Endothelial cell of umbilical vein (primary cell): ENCODE results near the gene DUSP19. TPM values are rescaled to one million over a fixed set of nuclear protein-coding genes. Genes with fewer than 3 reads are reported as not detected.

ENCODE experiments used
- BruUV-seq: library from RNA; stranded (reverse); fragments of 400-500 nt; replicated peaks from 2 replicates; lab custom pipeline; 2021; lab: Mats Ljungman, UMichigan
- CTCF ChIA-PET: fragments of 300-600, 350-600 bp; sonication (Branson Sonifier 250); formaldehyde crosslinking; loops from one replicate; lab custom pipeline; 2021; ENCODE audit warnings: antibody characterized with exemption, inconsistent platforms; lab: Charles Lee
- POLR2A ChIA-PET: fragments of 300-600, 350-600 bp; sonication (Branson Sonifier 250); formaldehyde crosslinking; loops from one replicate; lab custom pipeline; 2021; ENCODE audit warnings: antibody characterized with exemption, inconsistent platforms; lab: Charles Lee
- DNase-seq: peaks from one replicate; pipeline ENCODE4 v3.0.0-alpha.2; 2011; ENCODE audit warnings: low read depth, low spot score
- FAIRE-seq: peaks from 2 replicates; lab custom pipeline; 2011; peaks lifted over from hg19 to GRCh38; lab: Jason Lieb, UNC
- H2AFZ ChIP-seq: 2 replicates; pipeline ENCODE4 v1.6.0; 2012; ENCODE audit warnings: low read depth, low read length, control low read depth, inconsistent platforms
- H3K27ac ChIP-seq: 2 replicates; pipeline ENCODE4 v1.5.1; 2011; ENCODE audit warnings: low read depth, mild to moderate bottlenecking, control low read depth, low read length, moderate library complexity; ENCODE audit not compliant: insufficient read depth
- H3K27me3 ChIP-seq, 2 experiments: 2 replicates each; pipeline versions ENCODE4 v1.6.0 to v1.6.1; 2011; ENCODE audit warnings: low read length in 2 of 2, mixed read lengths in 1 of 2; ENCODE audit not compliant: control insufficient read depth in 2 of 2, insufficient read depth in 2 of 2
- H3K36me3 ChIP-seq, 2 experiments: 2 replicates in 1 of 2; 3 replicates in 1 of 2; pipeline ENCODE4 v1.5.1; 2011; ENCODE audit warnings: low read length in 2 of 2, mild to moderate bottlenecking in 1 of 2, moderate library complexity in 1 of 2; ENCODE audit not compliant: control insufficient read depth in 2 of 2, insufficient read depth in 2 of 2; ENCODE audit errors: extremely low read depth in 1 of 2
- H3K4me1 ChIP-seq: 3 replicates; pipeline ENCODE4 v1.5.1; 2011; ENCODE audit warnings: mild to moderate bottlenecking, low read length; ENCODE audit not compliant: control insufficient read depth, insufficient read depth; ENCODE audit errors: extremely low read depth
- H3K4me2 ChIP-seq: 2 replicates; pipeline ENCODE4 v1.6.1; 2011; ENCODE audit warnings: low read length, control low read depth, mixed read lengths; ENCODE audit not compliant: insufficient read depth
- H3K4me3 ChIP-seq, 3 experiments: fragments of 200-600 bp in 1 of 3; sonication (generic), shearing (Covaris generic) in 1 of 3; replicated peaks in 1 of 3; 2 replicates each; pipeline ENCODE4 v1.5.1; 2011 to 2016; ENCODE audit warnings: control low read depth in 3 of 3, low read length in 3 of 3, mild to moderate bottlenecking in 2 of 3, inconsistent platforms in 1 of 3, low read depth in 1 of 3, moderate library complexity in 1 of 3; ENCODE audit not compliant: insufficient read depth in 1 of 3
- H3K79me2 ChIP-seq: 2 replicates; pipeline ENCODE4 v1.6.0; 2012; ENCODE audit warnings: low read length, inconsistent platforms; ENCODE audit not compliant: control insufficient read depth, insufficient read depth
- H3K9ac ChIP-seq: replicated peaks from 2 replicates; pipeline ENCODE3; 2011; ENCODE audit warnings: low read length, control low read depth; ENCODE audit not compliant: insufficient read depth; ENCODE audit errors: extremely low read depth
- H3K9me1 ChIP-seq: replicated peaks from 3 replicates; pipeline ENCODE4 v1.6.0; 2011; ENCODE audit warnings: mild to moderate bottlenecking, low read length; ENCODE audit not compliant: control insufficient read depth, insufficient read depth; ENCODE audit errors: extremely low read depth
- H3K9me3 ChIP-seq: replicated peaks from 2 replicates; pipeline ENCODE4 v1.5.1; 2012; ENCODE audit warnings: low read length, inconsistent platforms; ENCODE audit not compliant: control insufficient read depth, insufficient read depth
- H4K20me1 ChIP-seq: replicated peaks from 2 replicates; pipeline ENCODE3; 2011; ENCODE audit warnings: mild to moderate bottlenecking, low read length; ENCODE audit not compliant: control insufficient read depth, insufficient read depth; ENCODE audit errors: extremely low read depth
- CTCF ChIP-seq, 2 donors: IDR thresholded peaks; 1 replicate in 1 of 2; 2 replicates in 1 of 2; pipeline ENCODE4 v1.5.1; 2011; ENCODE audit warnings: low read length in 2 of 2, mild to moderate bottlenecking in 2 of 2, moderate library complexity in 2 of 2, control low read depth in 1 of 2, inconsistent platforms in 1 of 2, low read depth in 1 of 2; ENCODE audit not compliant: insufficient read depth in 1 of 2; ENCODE audit errors: extremely low read depth in 1 of 2
- EZH2 ChIP-seq: IDR thresholded peaks from 2 replicates; pipeline ENCODE4 v1.6.1; 2012; ENCODE audit warnings: borderline replicate concordance, low read depth, mild to moderate bottlenecking, moderate library complexity, low read length, inconsistent platforms; ENCODE audit not compliant: severe bottlenecking
- FOS ChIP-seq: IDR thresholded peaks from 2 replicates; pipeline ENCODE4 v1.6.1; 2011; ENCODE audit warnings: mild to moderate bottlenecking, low read length, moderate library complexity, borderline replicate concordance; ENCODE audit not compliant: insufficient read depth
- GATA2 ChIP-seq: IDR thresholded peaks from 2 replicates; pipeline ENCODE4 v1.7.0; 2011; ENCODE audit warnings: low read depth, mild to moderate bottlenecking, moderate library complexity, mixed read lengths, low read length; ENCODE audit not compliant: insufficient read length, insufficient read depth
- JUN ChIP-seq: IDR thresholded peaks from 2 replicates; pipeline ENCODE4 v1.6.1; 2011; ENCODE audit warnings: borderline replicate concordance, low read depth; ENCODE audit not compliant: insufficient read length, insufficient read depth
- MAX ChIP-seq: IDR thresholded peaks from 2 replicates; pipeline ENCODE4 v1.6.1; 2011; ENCODE audit not compliant: insufficient read depth, insufficient read length
- MYC ChIP-seq: IDR thresholded peaks from one replicate; pipeline ENCODE4 v1.6.1; 2011; ENCODE audit warnings: mild to moderate bottlenecking, low read depth, low read length
- POLR2A ChIP-seq: IDR thresholded peaks from 2 replicates; pipeline ENCODE4 v1.6.1; 2012; ENCODE audit warnings: low read depth, mild to moderate bottlenecking, control low read depth, low read length
- POLR2AphosphoS5 ChIP-seq: IDR thresholded peaks from 2 replicates; pipeline ENCODE4 v1.6.1; 2012; ENCODE audit warnings: low read depth, mild to moderate bottlenecking, control low read depth, low read length, moderate library complexity; ENCODE audit not compliant: insufficient read depth
- dilution Hi-C: fragments of 300-500 bp; cut with MboI; formaldehyde crosslinking; loops from one replicate; pipeline ENCODE4 v1.15.0; 2019; ENCODE audit warnings: low sequenced_read_pairs; ENCODE audit not compliant: extremely low pct_ligation_motif_present
- intact Hi-C: fragments of 100-400 bp; cut with micrococcal nuclease; formaldehyde crosslinking; loops from one replicate; pipeline ENCODE4 v1.10.0; 2022
- polyA plus RNA-seq, 4 experiments: library from polyadenylated mRNA; depleted of rRNA in 3 of 4; stranded (reverse) in 3 of 4; unstranded in 1 of 4; fragments of >200 nt; gene quantifications; 2 replicates each; pipeline versions ENCODE4 v1.2.1 to v1.2.3, GENCODE V29; 2011 to 2012; ENCODE audit warnings: missing spikeins in 1 of 4
- total RNA-seq: library from RNA; stranded (reverse); gene quantifications from 2 replicates; pipeline ENCODE4 v1.2.3, GENCODE V29; 2021

Gene DUSP19
- total and polyA plus RNA-seq, 2 donors (not counting 3 experiments of a cell fraction or from before 2014, with no cell fraction given) = 0.69 to 1.9 TPM

DNA sequence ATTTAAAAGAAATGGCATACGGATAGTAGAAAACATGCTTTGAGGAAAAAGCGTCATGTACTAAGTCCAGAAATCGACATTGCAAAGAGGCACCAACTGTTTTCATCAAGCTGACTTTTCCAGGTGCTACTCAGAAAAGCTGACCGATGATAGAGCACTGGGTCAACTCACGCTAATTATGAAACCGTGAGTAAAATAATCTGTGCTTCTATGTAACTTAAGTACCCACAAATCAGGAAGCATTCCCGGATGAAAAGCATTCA is 45.3 kb downstream of the DUSP19 start:
- H3K4me3 ChIP-seq = peak overlapping the region; percentile 61 to 81 (median 72)
- H3K9me3 ChIP-seq = no peaks in the 10 kb centered on the region
- H3K9me1 ChIP-seq = no peaks in the 10 kb centered on the region
- POLR2A ChIA-PET = no interaction called here
- dilution Hi-C loops = no loop called here
- no peaks in the 10 kb centered on the region for H3K27me3 ChIP-seq
- peak overlapping the region; percentile 90 for H2AFZ ChIP-seq
- TF ChIP-seq GATA2 (no peak), EZH2 (no peak), FOS (no peak), MYC (no peak), POLR2AphosphoS5 (no peak), MAX (no peak), JUN (no peak), CTCF (IDR thresholded peaks at IDR 0.05; ENCODE audit: extremely low read depth in 1 of 2, insufficient read depth in 1 of 2, low read depth in 1 of 2, low read length in 2 of 2) (no peak), POLR2A (no peak)
- peaks cover 0 to 3% of the 10 kb centered on the region in 2 experiments for H3K36me3 ChIP-seq
- CTCF ChIA-PET = interaction anchor here (1.2 to 1.5 kb wide), 2 partner anchors 9 to 53 kb away, joined by 4 to 5 read pairs; no protein-coding TSS in a partner anchor
- H3K79me2 ChIP-seq = peaks cover 42% of the 10 kb centered on the region
- peak overlapping the region; percentile 84 for H3K9ac ChIP-seq
- no TSS peak for BruUV-seq
- peak overlapping the region; percentile 71 for H3K27ac ChIP-seq
- H4K20me1 ChIP-seq = no peaks in the 10 kb centered on the region
- H3K4me2 ChIP-seq = peak overlapping the region; percentile 86
- FAIRE-seq = no peak
- DNase-seq = no peak
- intact Hi-C loops = loop anchor here (1.0 to 2.0 kb wide), 3 partner anchors 46 to 86 kb away; partner anchors contain the start of genes DUSP19 and NCKAP1
- H3K4me1 ChIP-seq = peaks cover 12% of the 10 kb centered on the region
